ENCODE results near the gene CSRP2.

The CSRP2 gene

DNA sequence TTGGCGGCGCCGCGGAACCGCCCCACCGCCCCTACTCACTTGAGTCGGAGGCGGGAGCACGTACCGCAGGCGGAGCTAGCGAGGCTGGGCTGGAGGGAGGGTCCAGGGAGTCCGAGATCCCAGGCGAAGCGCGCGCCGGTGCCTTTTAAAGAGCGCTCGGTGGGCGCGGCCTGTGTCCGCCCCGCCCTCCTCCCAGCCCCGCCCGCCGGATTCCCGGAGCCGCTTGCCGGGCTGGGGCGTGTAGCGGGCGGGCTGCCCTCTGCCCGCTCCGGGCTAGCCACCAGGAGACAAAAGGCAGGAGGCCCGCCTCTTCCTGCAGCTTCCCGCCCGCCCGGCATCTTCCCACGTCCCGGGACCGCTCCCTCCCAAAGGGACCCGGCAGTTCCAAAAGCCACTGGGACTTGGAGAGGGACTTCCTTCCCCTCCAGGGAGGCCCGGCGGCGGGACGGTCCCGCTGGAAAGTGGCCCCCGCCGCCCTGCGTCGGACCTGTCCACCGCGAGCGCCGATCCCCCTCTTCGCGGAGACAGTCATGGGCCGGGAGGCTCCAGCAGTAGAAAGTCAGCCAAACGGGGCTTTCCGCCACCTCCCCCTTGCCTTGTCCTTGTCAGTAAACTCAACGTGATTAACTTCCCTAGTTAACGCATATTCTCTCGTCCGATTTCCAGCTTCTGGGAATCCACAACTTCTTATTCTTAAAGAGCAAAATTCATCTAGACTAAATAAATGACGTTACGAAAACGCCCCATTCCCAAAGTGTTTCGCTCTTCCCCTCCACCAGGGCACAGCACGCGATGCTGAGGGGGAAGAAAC is at the start of gene CSRP2:
Gene CSRP2 (minus strand): TSS at position 121 of the 811 bp plus-strand sequence. CDS start 12,759 bp downstream, outside the sequence.
- DNase-seq = peak; percentile 50

DNA sequence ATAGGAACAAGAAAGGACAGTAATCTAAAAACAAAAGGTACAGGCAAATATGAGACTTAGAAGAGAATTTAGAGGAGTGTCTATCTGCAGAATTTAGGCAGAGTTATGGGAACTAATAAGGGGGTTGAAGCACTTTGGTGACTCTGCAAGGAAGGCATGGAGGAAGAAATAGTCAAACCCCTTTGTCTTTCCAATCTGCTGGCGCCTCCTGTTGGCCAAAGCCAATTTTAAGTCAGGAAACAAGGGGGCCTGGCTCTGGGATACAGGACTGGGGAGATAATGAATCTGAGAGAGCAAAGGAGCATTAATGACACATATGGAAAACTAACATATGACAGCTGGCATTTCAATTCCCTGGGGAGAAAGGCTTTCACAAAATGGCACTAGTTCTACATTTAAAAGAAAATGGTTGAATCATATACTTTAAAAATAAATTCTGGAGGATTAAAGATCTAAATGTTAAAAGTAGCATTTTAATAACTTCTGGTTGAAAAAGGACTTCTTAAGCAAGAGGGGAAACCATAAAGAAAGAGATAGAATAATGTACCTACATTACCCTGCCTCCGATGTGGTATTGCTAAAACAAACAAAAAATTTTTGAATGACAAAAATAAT is 48.5 kb upstream of the CSRP2 start:
- peak; percentile 35 for DNase-seq

DNA sequence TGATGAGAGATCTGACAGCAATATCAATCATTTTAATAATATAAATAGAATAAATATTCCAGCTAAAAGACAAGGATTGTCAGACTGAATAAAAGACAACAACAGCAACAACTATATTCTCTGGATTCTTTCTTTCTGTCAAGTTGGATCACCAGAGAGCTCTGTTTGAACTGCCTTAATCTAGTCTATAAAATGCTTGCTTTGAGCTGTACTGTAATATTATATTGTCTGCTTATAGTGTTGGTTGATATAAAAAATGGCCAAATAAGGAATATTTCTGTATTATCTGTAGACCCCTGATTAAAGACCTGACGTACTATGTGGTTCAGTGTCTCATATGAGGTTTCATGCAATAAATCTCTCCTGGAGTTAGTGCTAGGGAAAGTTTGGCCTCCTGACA is 46.3 kb upstream of the CSRP2 start:
- no peak for DNase-seq

DNA sequence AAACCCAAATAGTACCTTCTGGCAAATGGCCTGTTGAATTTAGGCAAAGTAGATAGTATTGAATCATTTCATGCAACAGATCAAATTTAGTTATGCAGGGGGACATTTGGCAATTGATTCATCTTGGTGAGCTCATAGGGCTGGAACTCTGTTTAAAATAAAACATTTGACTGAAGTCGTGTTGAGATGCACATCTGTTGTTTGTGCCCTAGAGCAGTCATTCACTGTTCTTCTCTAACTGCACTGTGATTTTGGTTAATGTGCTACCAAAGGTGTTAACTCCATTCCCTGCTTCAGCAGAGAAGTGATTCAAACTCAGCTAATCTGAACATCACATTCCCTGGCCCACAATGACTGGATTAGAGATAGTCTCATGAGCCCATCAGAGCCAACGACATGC is 44.0 kb upstream of the CSRP2 start:
- no peak for DNase-seq

DNA sequence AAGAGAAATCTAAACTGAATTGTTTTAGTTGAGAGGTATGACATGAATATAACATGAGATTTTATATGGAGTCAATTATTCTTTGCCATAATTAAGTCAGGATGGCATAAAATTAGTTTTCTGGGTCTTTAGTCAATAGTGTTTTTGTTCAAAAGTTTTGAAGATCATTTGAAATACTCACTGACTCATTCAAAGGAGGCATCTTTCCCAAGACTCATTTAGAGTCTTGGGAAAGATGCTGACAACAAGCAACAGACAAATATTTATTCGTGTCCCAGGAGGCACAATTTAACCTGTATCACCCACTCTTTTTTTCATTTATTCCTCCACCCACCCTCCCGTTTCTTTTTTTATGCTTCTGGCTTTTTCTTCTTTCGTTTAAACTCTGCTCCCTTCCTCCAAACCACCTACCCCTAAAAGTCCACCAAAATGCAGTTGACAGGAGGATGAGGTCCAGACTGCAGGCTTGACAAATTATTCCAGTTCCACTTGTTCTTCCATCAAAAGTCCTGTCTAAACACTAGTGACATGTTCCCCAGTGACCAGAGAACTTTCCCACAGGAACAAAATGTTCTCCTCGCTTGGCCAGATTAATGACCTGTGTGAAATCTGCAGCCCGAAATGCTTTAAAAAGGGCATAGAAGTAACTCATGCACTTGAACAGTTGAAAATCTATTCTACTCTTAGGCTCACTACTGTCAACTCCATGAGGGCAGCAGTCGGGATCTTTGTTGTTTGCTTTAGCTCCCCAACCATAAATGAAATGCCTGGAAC is 43.3 kb upstream of the CSRP2 start:
- DNase-seq = no peak

DNA sequence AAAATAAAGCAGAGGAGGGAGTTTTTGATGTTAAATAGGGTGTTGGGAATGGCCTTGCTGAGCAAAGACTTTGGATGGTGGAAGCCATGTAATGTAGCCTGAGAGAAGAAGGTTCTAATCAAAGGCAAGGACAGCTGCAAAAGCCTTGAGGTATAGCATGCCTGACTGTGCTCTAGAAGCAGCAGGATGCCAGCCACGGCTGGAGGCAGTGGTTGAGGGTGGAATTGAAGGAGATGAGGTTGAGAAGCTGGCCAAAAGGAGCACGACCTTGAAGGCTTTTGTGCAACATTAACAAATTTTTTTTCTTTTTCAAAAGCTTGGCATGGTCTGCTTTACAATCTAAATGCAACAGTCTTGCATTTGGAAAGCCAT is 42.3 kb upstream of the CSRP2 start:
- no peak for DNase-seq

DNA sequence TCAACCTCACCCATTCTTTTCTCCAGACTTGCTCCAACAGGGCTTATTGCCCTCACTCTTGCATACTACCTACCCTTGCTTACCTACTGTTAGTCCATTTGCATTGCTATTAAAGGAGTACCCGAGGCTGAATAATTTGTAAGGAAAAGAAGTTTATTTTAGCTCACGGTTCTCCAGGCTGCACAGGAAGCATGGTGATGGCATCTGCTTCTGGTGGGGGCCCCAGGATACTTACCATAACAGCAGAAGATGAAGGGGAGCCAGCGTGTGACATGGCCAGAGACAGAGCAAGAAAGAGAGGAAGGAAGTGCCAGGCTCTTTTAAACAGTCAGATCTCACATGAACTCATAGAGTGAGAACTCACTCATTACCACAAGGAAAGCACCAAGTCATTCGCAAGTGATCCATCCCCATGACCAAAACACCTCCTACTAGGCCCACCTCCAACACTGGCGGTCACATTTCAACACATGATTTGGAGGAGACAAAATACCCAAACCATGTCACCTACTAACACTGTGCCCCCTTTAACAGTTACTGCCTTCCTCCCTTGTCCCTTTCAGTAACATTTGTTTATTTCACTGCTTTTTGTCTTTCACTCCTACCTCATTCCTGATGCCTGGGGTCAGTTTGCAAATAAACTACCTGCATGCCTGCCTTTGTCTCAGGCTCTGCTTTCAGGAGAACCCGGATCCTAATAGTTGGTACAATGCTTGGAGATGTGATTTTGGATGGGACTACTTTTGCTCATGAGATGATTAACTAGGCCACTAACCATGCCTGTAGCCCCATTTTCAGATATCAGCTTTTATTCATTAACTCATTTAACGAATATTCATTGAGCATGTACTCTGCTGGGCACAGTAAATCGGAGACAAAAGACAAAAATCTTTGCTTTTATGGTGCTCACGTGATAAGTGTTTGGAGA is 41.6 kb upstream of the CSRP2 start:
- peak; percentile 26 for DNase-seq

DNA sequence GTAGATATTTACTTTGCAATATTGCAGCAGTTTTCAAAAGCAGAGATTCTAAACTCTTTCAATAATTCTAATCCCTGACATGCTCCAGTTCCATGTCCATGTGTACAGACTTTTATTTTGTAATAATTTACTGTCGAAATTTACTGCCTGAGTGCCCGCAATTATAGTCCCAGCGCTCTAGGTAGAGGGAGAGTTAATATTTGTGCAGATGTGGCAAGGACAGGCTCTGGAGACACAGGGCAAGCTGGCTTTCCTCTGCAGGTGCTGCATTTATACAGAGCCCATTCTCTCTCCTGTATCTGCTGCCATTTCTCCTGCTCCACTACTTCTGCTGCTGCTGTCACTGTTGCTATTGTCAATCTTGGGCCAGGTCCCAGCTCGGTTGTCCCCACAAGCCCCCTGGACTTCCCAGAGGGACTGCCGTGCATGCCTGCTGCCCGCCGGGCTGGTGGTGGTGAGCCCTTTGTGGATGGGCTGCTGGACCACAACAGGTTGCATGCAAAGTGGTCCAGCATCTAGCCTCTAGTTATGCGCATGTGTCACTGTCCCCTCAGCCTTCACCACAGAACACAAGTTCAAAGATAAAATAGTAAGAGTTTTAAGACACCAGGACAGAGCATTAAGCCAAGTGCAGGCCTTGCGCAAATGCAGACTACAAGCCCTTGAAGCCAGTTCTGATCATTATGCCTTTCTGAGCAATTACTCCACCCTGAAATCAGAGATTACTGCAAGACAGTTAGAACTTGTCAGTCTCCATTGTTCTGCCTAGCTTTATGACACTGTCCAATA is 40.8 kb upstream of the CSRP2 start:
- DNase-seq = no peak

DNA sequence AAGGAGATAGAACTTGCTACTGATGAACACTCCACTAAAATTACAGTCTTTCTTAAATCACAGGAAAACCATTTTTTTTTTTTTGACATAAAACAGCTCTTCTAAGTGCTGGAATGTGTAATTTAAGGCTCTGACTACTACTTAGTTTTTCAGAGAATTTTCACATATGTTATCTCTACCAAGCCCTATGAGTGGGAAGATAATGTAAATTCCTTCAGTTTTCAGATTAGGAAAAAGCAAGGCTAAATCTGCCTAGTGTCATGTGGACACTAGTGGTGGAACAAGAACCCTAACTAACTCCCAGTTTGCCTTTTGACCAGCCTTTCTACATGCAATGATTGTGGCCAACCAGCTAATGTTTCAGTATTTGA is 37.3 kb upstream of the CSRP2 start:
- DNase-seq = no peak

DNA sequence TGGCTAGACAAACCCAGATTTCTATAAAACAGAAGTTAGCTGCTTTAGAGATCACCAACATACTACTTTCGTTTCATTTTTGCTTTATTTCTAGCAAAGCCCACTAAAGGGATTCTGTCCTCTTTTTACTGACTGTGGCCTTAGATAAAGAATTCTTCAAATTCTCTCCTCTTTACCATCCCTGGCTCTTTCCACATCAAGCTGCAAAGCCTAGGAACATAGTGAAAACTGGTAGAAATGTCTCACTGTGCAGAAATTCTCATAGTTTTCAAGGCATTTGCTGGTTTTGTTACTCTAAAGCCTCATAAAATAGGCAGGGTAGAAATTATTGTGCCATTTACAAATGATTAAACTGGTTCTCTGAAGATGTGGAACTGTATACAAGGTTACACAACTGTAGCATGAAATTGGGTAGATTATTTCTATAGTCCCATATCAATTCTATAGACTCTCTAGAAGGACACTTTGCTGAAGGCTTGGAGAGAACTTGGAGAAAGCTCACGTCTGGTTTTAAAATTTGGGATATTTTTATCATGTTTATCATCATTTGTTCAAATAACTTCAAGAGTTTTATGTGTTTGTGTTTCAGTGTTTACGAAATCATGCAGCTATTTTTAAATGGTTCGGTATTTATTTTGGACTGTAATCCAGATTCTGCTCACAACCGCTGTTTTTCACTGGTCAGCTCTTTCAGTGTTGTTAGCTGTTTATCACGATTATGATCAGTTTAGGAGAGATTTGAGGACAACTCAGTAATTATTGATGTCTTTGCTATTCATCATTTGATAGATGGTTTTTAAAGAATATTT is 36.7 kb upstream of the CSRP2 start:
- no peak for DNase-seq

DNA sequence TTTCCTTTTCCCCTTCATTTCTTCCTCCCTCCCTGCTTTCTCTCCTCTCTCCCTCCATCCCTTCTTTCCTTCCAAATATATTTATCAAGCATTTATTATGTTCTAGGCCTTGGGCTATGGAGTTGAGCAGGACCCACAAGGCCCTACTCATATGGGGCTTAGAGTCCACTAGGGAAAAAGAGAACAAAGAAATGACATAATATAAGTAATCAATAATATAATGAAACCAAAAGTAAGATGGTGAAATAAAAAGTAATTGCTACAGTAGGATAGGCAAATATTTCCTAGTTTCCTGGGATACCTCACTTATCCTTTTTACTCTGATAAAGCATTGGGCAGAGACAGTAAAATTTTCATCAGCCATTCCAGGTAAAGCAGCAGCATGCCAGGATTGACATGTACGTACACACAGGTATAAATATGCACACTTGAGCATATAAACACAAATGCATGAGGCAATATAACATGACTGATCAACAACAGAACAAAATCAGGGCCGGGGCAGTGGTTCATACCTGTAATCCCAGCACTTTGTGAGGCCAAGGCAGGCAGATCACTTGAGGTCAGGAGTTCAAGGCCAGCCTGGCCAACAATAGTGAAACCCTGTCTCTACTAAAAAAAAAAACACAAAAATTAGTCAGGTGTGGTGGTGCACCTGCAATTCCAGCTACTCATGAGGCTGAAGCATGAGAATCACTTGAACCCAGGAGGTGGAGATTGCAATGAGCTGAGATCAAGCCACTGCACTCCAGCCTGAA is 35.5 kb upstream of the CSRP2 start:
- DNase-seq = no peak

DNA sequence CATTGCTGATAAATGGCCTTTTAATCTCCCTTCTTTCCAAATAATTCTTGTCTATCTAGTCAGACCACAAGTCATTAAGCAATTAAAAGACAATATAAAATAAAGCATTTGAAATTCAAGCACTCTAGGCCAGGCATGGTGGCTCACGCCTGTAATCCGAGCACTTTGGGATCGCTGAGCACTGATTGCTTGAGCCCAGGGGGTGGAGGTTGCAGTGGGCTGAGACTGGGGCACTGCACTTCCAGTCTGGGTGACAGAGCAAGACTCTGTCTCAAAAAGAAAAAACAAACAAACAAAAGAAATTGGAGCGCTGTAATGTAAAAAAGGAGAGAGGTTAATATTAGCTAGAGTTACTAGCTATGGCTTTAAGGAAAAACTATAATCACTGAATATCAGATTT is 30.5 kb upstream of the CSRP2 start:
- DNase-seq = no peak

DNA sequence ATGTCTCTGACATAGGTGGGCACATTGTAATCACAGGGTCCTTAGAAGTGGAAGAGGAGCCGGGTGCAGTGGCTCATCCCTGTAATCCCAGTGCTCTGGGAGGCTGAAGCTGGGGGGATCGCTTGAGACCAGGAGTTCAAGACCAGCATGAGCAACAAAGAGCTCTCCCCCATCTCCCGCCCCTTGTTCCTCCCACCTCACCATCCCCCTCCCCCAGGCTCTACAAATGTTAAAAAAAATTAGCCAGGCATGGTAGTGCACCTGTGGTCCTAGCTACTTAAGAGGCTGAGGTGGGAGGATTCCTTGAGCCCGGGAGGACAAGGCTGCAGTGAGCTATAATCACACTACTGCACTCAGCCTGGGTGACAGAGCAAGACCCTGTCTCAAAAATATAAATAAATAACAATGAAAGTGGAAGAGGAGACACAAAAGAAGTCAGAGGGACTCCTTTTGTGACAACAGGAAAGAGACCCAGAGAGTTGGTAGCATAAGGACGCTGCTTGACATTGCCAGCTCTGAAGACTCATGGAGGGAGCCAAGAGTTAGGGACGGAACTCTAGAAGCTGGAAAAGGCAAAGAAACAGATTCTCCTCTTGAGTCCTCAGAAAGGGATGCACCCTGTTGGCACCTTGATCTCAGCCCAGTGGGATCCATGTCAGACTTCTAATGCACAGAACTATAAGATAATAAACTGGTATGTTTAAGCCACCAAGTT is 29.6 kb upstream of the CSRP2 start:
- DNase-seq = no peak

DNA sequence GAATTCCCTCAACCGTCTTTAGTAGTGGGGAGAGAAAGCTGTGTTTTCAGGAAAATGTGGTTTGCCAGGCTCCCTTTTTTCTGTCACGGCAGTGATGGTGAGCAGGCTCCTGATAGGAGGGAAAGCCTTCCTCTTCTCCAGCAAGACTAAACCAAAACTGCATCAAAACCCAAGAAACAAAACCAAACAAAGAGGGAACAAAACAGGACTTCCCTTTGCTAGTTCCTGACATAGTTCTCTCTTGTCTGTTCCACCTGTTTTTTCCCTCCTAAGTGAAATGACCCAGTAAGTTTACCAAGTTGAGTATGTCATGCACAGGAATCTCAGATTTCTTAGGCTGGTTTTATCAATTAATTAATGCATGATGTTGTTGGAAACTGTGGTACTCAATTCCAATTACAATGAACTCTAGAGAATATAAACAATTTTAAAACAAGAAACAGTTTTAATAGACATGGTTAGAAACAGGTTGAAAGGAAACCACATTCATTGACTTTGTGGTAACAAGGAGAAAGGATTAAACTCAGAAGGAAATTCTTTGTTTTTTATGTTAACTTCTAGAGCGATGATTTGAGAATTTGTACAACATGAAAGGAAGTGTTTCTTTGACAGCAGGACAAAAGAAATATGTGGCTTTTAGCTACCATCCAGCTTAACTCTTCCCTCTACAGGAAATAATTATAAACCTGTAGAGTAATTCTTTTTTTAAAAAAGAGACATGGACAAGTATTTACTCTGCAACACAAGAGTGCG is 23.0 kb upstream of the CSRP2 start:
- DNase-seq = peak; percentile 10

DNA sequence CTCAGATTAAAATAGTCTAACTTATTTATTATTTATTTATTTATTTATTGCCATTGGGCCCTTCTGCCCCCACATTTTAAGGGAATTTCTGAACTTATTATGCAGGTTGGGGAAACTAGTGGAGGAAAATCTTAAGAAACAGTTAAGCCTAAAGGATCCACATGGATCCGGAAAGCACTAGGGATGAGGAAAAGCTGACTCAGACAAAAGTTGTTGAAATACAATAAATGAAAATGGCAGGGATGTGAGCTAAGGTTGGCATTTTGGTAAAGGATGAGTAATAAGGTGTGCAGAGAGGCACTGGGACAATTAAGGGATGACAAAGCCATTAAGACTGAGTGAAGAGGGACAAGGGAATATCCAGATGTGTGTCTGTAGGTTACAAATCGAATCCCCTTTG is 20.7 kb upstream of the CSRP2 start:
- DNase-seq = no peak

DNA sequence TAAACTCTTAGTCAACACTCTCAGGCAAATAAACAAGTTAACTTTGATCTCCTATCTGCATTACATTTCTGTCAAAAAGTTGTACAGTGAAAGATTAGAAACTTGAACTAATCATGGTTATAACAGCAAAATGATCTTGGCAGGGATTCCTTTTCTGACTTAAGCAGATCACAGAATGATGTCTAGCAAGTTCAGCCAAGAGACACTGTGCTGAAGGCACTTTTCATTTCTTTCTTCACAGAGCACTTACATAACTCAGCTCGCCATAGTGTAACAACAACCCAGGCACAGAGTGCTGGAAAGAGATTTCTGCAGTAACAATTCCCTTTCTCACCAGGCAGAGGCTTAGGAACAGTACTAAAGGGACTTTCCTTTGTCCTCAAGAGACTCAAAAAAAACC is 19.6 kb upstream of the CSRP2 start:
- DNase-seq = no peak

DNA sequence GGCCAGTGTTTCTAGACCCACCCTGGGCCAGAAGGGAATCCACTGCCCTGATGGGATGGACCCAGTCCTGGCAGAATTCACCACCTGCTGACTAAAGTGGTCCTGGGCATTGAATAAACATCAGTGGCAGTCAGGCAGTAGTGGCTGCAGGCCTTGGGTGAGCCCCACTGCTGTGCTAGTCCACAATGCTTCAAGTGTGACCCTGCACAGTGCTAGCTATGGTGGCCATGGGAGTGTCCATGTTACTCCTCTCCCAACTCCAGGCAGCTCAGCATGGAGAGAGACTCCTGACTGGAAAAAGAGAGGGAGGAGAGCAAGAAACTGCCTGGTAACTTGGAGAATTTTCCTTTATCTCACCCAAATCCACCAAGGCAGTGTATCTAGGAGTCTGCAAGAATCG is 17.5 kb upstream of the CSRP2 start:
- DNase-seq = no peak

DNA sequence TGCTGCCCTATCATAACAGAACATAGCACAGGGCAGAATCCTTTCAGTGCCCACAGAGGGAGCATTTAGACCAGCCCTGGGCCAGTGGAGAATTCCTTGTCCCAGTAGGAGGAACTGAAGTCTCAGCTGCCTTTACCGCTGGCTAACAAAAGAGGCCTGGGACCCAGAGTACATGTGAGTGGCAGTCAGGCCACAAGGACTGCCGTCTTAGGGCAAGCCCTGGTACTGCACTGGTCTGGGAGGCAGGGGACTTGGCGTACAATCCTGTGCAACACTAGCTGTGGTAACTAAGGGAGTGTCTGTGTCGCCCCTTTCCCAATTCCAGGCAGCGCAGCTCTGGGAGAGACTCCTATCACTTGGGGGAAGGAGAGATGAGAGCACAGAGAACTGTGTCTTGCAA is 17.0 kb upstream of the CSRP2 start:
- DNase-seq = no peak

DNA sequence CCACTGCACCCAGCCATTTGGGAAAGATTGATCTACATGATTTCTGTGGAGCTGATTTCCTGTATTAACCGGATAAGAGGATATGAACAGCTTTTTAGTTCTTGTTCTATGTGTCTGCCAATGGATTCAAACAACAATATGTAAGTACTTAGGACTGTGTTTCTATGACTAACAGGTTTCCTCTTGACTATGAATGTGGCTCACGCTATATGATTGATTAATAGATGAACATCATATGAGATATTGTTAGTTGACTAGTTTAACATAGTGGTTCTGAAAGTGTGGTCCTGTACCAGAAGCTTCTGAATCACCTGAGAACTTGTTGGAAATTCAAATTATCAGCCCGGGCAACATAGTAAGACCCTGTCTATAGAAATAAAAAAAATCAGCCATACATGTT is 12.8 kb upstream of the CSRP2 start:
- no peak for DNase-seq
